ENCODE results near the gene JDP2.

The JDP2 gene

DNA sequence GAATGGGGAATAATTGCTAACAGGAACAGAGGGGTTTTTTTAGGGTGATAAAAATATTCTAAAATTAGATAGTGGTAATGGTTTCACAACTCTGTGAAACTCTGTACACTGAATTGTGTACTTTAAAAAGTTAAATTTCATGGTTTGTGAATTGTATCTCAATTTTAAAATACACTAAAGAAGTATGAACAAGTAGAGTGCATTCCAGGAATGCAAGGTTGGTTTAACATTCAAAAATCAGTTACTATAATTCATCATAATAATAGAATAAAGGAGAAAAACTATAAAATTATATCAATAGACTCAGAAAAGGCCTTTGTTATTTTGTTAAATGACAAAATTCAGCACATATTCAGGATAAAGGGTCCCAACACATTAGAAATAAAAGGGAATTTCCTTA, 83.4 kb downstream of the JDP2 start:
- DNase-seq (ENCODE audit: low read depth in 1 of 2, low spot score in 1 of 2), result no peak

GRCh38 chr14:75513911-75514672, 86.3 kb downstream of the JDP2 start:
- no peak for DNase-seq (ENCODE audit: low read depth in 1 of 2, low spot score in 1 of 2)

- DNase-seq (ENCODE audit: low read depth in 1 of 2, low spot score in 1 of 2), result no peak
These were observed 87.1 kb downstream of the JDP2 start for GRCh38 chr14:75514673-75515628.

DNA sequence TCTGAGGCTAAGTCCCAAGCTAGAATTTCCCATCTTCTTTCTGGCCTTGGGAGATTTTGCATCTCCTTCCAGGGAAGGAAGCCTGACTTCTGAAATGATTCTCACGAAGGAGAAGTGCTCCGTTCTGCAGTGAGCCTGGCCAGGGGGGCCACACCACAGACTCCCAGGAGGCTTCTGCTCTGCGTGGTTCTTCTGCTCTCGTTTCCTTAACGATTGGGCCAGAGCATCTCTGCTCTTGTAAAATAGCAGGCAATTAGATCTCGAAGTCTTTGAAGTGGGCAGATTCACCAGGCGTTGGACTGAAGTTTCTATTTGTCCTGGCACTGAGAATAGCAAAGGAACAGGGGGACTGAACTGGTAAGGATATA, 87.8 kb downstream of the JDP2 start:
- no peak for DNase-seq (ENCODE audit: low read depth in 1 of 2, low spot score in 1 of 2)

GRCh38 chr14:75518625-75519024, 90.8 kb downstream of the JDP2 start:
- no peak for DNase-seq (ENCODE audit: low read depth in 1 of 2, low spot score in 1 of 2)

- no peak for DNase-seq (ENCODE audit: low read depth in 1 of 2, low spot score in 1 of 2)
These were observed 91.6 kb downstream of the JDP2 start for GRCh38 chr14:75519394-75519793.

- DNase-seq (ENCODE audit: low read depth in 1 of 2, low spot score in 1 of 2), result no peak
These were observed 92.3 kb downstream of the JDP2 start for GRCh38 chr14:75519826-75520728.

GRCh38 chr14:75520852-75521251, 93.0 kb downstream of the JDP2 start:
- no peak for DNase-seq (ENCODE audit: low read depth in 1 of 2, low spot score in 1 of 2)

DNA sequence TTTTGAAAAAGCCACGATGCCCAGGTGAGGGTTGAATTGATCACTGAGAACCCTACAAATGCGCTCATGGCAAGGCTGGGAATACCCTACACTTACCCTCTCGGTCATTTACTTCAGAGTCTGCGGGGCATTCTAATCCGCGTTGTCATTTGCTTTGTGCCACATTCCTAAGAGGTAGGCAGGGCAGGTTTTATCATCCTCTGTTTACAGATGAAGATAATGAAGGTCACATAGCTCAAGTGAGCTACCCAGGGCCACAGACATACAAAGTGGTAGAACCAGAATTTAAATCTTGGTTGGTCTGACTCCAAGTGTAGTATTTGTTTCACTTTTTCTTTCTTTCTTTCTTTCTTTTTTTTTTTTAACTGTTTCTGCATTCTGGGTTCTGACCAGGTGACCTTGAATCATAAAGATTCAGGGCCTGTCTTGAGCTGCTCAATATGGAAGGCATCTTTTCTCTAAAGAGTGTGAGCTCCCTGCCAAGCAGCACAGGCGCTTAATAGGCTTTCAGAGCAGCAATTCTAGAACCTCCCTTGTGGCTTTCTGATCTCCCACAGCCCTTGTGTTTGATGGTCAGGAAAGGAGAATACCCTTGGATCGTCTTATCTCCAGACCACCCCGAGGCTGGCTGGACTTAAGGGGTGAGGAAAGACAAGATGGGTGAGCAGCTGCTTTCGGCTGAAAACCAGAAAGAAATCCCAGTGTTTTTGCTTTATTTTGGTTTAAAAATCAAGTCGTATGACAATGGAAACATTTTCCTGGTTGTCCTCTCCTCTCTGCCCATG, 93.8 kb downstream of the JDP2 start:
- no peak for DNase-seq (ENCODE audit: low read depth in 1 of 2, low spot score in 1 of 2)

DNA sequence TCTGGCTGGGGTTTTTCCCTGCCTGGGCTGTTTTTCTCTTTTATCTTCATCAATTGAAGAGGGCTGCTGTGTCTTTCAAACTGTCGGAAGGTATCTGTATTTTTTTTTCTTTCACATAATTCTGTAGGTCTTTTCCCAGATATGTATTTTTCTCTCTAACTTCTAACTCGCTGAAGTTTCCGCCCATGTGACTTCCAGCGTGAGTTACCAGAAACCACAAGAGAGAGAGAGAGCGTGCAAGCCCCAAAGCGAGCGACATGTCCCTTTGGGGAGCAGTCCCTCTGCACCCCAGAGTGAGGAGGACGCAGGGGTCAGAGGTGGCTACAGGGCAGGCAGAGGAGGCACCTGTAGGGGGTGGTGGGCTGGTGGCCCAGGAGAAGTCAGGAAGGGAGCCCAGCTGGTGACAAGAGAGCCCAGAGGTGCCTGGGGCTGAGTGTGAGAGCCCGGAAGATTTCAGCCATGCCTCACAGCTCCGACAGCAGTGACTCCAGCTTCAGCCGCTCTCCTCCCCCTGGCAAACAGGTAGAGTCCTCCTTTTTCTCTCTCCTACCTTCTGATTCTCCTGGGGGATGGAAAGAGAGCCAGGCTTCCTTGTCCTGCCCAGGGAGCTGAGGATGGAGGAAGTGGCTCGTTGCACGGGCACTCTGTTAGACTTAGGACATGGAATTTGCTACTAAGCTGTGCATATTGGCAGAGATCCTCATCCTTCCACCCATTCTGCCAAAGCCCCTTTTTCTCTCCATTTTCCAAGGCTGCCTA, 94.6 kb downstream of the JDP2 start, which contains the start of gene BATF:
BATF (plus strand) TSS at position 246 of the 759 bp plus-strand sequence; CDS start at position 460, 214 bp downstream.
- peak; percentile 62 to 76 for DNase-seq (ENCODE audit: low read depth in 1 of 2, low spot score in 1 of 2)

DNA sequence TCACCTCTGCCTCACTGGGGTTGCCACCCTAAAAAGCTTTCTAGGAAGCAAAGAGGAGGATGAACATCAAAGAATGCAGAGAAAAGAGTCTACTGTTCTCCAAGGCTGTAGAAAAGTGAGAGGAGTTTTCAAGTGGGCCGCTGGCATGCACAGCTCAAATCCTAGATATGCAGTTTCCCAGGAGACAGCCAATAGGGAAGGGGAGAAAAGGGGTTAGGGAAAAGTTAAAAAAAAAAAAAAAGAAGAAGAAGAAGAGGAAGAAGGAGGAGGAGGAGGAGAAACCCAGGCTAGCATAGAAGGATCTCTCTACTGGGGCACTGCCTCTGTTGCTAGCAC, 95.1 kb downstream of the JDP2 start:
- no peak for DNase-seq (ENCODE audit: low read depth in 1 of 2, low spot score in 1 of 2)

Data from activated CD4-positive, alpha-beta T cell treated with anti-CD3 and anti-CD28 coated beads, Interleukin-2, amount 50 U/mL, for 24 hours (primary cell).